GM18508 (cell line): ENCODE data around the gene KMT2D.

Source experiments
- ATAC-seq: cut with Tn5 transposase; IDR thresholded peaks from one replicate; pipeline ENCODE4 v1.9.1; 2021; ENCODE audit warnings: moderate number of reproducible peaks; ENCODE audit not compliant: insufficient read depth, unreplicated experiment

Gene KMT2D

DNA sequence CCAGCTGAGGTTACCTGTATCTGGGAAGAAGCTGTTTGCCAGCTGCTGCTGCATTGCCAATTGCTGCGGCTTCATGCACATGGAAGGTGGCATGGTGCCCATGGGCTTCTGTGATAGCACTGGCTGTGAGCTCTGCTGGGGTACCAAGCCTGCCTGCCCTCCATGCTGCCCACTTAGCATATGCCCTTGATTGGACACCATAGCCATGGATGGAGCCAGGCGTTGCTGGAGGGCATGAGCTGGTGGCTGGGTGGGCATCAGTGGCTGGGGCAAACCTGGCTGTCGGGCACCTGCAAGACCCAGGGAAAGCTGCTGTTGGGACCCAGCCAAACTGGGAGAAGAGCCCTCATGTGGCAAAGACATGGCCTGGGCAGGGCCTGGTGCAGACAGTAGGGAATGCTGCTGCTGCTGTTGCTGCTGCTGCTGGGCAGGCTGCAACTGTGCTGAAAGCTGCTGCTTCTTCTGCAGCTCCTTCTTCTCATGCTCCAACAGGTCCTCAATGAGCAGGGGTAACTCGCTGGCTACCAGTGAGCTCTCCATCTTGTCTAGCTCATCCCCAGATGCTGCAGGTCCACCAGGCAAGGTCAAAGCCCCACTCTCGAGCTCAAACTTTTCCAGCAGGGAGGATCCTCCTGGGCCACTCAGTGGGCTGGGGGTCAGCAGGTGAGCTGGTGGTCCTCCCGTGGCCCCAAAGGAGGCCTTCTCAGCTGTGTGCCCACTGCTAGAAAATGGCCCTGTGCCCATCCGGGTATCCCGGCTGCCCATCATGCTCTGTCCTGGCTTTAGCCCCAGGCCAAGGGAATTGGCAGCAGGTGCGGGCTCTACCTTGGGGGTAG, 23.3 kb downstream of the KMT2D start:
- ATAC-seq, result no peak

- no peak for ATAC-seq
Observed at GRCh38 chr12:49036029-49036428, 24.6 kb downstream of the KMT2D start.

- no peak for ATAC-seq
Observed at GRCh38 chr12:49034286-49034622, 26.3 kb downstream of the KMT2D start.

- no peak for ATAC-seq
Observed at GRCh38 chr12:49033611-49034285, 26.8 kb downstream of the KMT2D start.

- ATAC-seq, result no peak
Observed at GRCh38 chr12:49032679-49033447, 27.7 kb downstream of the KMT2D start.

DNA sequence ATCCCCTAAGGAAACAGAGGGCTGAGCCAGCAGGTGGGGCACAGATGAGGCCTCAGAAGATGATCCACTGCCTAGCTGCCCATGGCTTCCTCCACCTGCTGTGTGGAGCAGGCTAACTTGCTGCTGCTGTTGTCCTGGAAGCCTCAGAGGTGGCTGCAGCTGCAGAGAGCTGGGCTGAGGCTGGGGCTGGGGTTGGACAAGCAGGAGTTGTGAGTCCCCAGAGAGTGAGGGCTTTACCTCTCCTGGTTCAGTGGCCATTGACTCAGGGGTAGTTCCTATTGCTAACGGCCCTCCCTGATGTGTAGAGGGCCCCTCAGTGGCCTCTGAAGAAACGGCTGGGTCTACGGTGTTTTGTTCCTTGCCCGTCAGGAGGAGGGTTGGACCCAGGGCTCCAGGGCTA, 28.3 kb downstream of the KMT2D start:
- ATAC-seq, result no peak

DNA sequence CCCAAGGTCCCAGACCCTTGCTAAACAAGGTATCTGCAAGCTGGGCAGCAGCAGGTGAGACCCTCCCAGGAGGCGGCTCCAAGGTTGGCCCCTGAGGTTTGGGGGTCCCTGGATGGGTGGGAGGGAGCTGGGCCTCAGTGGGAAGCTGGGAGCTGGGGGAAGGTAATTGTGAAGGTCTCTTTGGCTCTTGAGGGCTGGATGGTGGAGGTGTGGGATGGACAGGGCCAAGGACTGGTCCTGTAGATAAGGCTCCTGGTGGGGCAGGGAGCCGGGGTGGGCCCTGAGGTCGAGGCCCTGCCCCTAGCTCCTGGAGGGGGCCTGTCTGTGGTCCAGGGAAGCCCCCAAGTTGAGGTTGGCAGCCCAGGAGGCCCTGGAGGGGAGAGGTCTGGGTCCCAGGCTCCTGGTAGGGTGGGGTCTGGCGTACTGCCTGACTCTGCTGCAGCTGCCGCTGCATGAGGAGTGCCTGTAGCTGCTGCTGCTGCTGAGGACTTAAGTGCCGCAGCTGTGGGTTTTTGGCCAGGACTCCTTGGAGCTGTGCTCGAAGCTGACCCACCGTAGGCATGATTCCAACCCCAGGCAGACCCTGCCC, 28.9 kb downstream of the KMT2D start:
- no peak for ATAC-seq

DNA sequence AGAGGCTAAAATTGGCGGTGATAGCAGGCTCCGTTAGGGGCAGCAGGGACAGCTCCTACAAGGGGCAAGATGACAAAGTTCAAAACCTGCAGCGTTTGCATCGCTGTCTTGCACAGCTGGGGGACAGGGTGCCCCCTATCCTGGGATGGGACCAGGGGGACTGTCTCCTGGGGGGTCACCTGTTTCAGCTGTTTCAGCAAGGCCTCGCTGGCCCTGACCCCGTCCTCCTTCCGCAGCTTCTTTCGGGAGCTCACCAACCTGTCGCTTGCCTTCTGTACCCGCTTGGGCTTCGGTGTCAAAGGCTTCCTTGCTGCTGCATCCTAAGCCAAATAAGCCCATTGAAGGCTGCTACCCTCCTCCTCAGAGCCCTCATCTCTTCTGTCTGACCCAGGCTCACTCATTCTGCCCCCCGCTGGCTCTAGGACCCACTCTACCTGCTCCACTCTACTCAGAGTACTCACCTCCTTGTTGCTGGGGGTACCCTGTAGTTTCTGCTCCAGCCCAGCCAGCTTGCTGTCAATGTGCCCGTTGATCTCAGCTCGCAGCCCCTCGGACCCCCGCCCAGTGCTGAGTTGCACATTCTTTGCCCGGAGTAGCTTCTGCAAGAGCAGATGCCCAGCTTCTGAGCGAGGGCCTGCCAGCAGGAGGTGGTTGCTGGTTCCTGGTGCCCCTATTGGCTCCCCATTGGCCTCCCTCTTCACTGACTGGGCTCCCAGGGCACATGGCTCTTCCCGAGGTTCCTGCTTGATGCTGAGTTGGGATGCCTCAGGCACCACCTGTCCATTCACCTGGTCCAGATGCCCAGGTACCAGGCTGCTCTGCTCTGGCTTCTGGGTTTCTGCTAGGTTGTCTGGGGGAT, 29.7 kb downstream of the KMT2D start:
- no peak for ATAC-seq

GRCh38 chr12:49030119-49030518, 30.5 kb downstream of the KMT2D start:
- ATAC-seq, result no peak

DNA sequence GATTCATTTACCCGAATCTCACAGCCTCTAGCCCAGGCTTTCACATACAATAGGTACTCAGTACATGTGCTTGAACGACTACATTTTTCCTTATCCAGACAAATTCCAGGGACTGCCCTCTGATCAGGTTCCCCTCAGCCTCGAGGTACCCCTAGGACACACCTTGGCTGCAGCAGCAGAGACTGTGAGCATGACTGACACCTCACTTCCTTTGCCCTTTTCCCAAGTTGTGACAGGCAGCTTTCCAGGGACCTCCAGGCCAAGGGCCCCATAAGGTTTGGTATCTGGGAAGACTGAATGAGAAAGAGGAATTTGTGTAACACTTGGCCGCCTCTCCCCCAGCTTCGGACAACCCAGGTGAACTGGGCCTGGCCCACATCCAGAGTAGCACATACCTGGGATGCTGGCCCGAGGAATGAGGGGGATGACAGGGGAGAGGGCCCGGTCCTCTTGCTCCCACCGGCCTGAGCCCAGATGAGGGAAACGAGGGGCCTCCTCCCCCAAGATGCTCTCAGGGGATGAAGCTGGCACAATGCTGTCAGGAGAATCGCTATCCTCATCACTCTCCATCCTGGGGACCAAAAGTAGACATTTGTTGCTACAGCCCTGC, 31.8 kb downstream of the KMT2D start:
- no peak for ATAC-seq

- no peak for ATAC-seq
Observed at GRCh38 chr12:49027846-49028555, 32.6 kb downstream of the KMT2D start.

- no peak for ATAC-seq
Observed at GRCh38 chr12:49026678-49027480, 33.7 kb downstream of the KMT2D start.

- no peak for ATAC-seq
Observed at GRCh38 chr12:49026101-49026500, 34.5 kb downstream of the KMT2D start.

DNA sequence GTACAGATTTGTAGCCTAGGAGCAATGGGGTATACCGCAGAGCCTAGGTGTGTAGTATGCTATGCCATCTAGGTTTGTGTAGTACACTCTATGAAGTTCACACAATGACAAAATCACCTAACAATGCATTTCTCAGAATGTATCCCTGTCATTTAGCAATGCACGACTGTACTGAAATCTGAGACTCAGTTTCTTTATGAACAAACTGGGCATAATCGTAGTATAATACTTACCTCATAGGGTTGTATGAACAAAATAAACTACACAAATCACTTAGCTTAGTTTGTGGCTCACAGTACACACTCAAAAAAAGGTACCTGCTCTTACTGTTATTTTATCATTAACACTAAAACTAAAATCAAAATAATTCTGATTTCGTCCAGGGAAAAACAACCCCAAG, 35.1 kb downstream of the KMT2D start:
- no peak for ATAC-seq

DNA sequence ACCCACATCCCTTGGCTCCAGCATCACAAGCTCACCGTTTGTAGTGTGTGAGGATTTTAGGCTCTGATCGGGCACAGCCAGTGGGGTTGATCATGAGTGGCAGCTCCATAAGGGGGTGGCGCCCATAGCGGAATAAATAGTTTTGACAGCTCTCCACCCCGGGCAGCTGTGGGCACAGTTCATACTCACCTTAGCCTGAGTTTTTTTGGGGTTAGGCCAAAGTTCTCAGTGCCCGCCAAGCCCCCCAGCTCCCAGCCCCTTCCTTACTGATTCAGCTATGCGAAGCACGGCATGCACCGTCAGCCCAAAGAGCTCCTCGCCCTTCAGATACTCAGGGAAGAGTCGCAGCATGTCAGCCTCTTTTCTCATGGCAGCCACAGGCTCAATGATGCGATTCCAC, 36.1 kb downstream of the KMT2D start:
- no peak for ATAC-seq

- ATAC-seq, result no peak
Observed at GRCh38 chr12:49023812-49024211, 36.8 kb downstream of the KMT2D start.

- ATAC-seq, result no peak
Observed at GRCh38 chr12:49022558-49023178, 37.9 kb downstream of the KMT2D start.
